ENCODE data around the gene OSM. TPM values are rescaled to one million over a fixed set of nuclear protein-coding genes. Genes with fewer than 3 reads are reported as not detected.

The OSM gene
- total RNA-seq, 2 donors from 2014 or later, result 2.5 TPM; not detected in 1

- TF ChIP-seq POLR2A (IDR thresholded peaks at IDR 0.05) (no peak), POLR2AphosphoS5 (IDR thresholded peaks at IDR 0.05) (no peak), CTCF (IDR thresholded peaks at IDR 0.05) (no peak)
- 55% methylated on average over 5 of the region's 5 CpGs for WGBS
- intact Hi-C loops (cut with DNase I), result no loop called here
- peaks cover 0 to 5% of the 10 kb centered on the region in 2 donors for H3K36me3 ChIP-seq
- H3K4me3 ChIP-seq, result no peak overlapping the region
- no peaks in the 10 kb centered on the region for H3K9me3 ChIP-seq
- H3K4me1 ChIP-seq (replicated peaks), result peaks cover 77% of the 10 kb centered on the region
- peak overlapping the region; percentile 91 for H3K27ac ChIP-seq
- no peaks in the 10 kb centered on the region for H3K27me3 ChIP-seq (replicated peaks; ENCODE audit: insufficient read depth)
- no peak for DNase-seq (ENCODE audit: low spot score)
These were observed 36.1 kb upstream of the OSM start for GRCh38 chr22:30302810-30303138.

- H3K27me3 ChIP-seq (replicated peaks; ENCODE audit: insufficient read depth), result no peaks in the 10 kb centered on the region
- WGBS, result 26% methylated on average over 9 of the region's 9 CpGs
- no peak for TF ChIP-seq CTCF (IDR thresholded peaks at IDR 0.05)
- no peak for TF ChIP-seq POLR2A (IDR thresholded peaks at IDR 0.05)
- peak; percentile 25 for TF ChIP-seq POLR2AphosphoS5 (IDR thresholded peaks at IDR 0.05)
- DNase-seq (ENCODE audit: low spot score), result no peak
- peak overlapping the region; percentile 91 for H3K27ac ChIP-seq
- no peak overlapping the region for H3K4me3 ChIP-seq
- intact Hi-C loops (cut with DNase I), result no loop called here
- peaks cover 0 to 5% of the 10 kb centered on the region in 2 donors for H3K36me3 ChIP-seq
- no peaks in the 10 kb centered on the region for H3K9me3 ChIP-seq
- H3K4me1 ChIP-seq (replicated peaks), result peaks cover 77% of the 10 kb centered on the region
These were observed 35.6 kb upstream of the OSM start for GRCh38 chr22:30301995-30302809.

- intact Hi-C loops (cut with DNase I), result no loop called here
- no peak overlapping the region for H3K4me3 ChIP-seq
- WGBS, result 73% methylated on average over 13 of the region's 13 CpGs
- H3K4me1 ChIP-seq (replicated peaks), result peaks cover 52% of the 10 kb centered on the region
- no peak for TF ChIP-seq CTCF (IDR thresholded peaks at IDR 0.05)
- no peak for TF ChIP-seq POLR2AphosphoS5 (IDR thresholded peaks at IDR 0.05)
- no peak for TF ChIP-seq POLR2A (IDR thresholded peaks at IDR 0.05)
- DNase-seq (ENCODE audit: low spot score), result no peak
- peaks cover 0 to 12% of the 10 kb centered on the region in 2 donors for H3K36me3 ChIP-seq
- no peaks in the 10 kb centered on the region for H3K27me3 ChIP-seq (replicated peaks; ENCODE audit: insufficient read depth)
- peak overlapping the region; percentile 91 for H3K27ac ChIP-seq
- no peaks in the 10 kb centered on the region for H3K9me3 ChIP-seq
These were observed 32.7 kb upstream of the OSM start for GRCh38 chr22:30299322-30299721.

- 52% methylated on average over 9 of the region's 9 CpGs for WGBS
- Histone ChIP-seq H3K4me3 (no peak overlapping the region), H3K9me3 (no peaks in the 10 kb centered on the region), H3K4me1 (replicated peaks) (peaks cover 40% of the 10 kb centered on the region), H3K27ac (peak overlapping the region; percentile 91), H3K27me3 (replicated peaks; ENCODE audit: insufficient read depth) (no peaks in the 10 kb centered on the region), H3K36me3 (peaks cover 3 to 12% of the 10 kb centered on the region in 2 donors)
- intact Hi-C loops (cut with DNase I), result no loop called here
- peak; percentile 91 for DNase-seq (ENCODE audit: low spot score)
- TF ChIP-seq POLR2AphosphoS5 (IDR thresholded peaks at IDR 0.05) (peak; percentile 96), CTCF (IDR thresholded peaks at IDR 0.05) (peak in 2 of 4 experiments; percentile 41 to 46), POLR2A (IDR thresholded peaks at IDR 0.05) (peak; percentile 25)
These were observed 31.5 kb upstream of the OSM start for GRCh38 chr22:30297991-30298701.
